Mesendoderm (in vitro differentiated cells): ENCODE results near the gene PRKD3. TPM values are rescaled to one million over a fixed set of nuclear protein-coding genes. Genes with fewer than 3 reads are reported as not detected.

Experiments
- DNase-seq: peaks from one replicate; pipeline ENCODE4 v3.0.0; 2013
- H2AK5ac ChIP-seq: 2 replicates; pipeline ENCODE4 v1.6.1; 2013; ENCODE audit warnings: low read length, inconsistent platforms
- H2BK120ac ChIP-seq: 2 replicates; pipeline ENCODE4 v1.6.1; 2013; ENCODE audit warnings: low read depth, mild to moderate bottlenecking, low read length, moderate library complexity, mixed read lengths
- H2BK15ac ChIP-seq: replicated peaks from 2 replicates; pipeline ENCODE4 v1.6.1; 2013; ENCODE audit warnings: low read depth, mild to moderate bottlenecking, moderate library complexity
- H2BK5ac ChIP-seq: 2 replicates; pipeline ENCODE4 v1.6.1; 2013; ENCODE audit warnings: low read length, inconsistent platforms
- H3K18ac ChIP-seq: 2 replicates; pipeline ENCODE4 v1.6.1; 2013; ENCODE audit warnings: mild to moderate bottlenecking, low read length, mixed read lengths
- H3K23ac ChIP-seq: one replicate; pipeline ENCODE4 v1.6.1; 2013; ENCODE audit warnings: low read length
- H3K27ac ChIP-seq: 2 replicates; pipeline ENCODE4 v1.5.1; 2013; ENCODE audit warnings: low read depth, mild to moderate bottlenecking, inconsistent platforms, low read length, moderate library complexity
- H3K27me3 ChIP-seq: 2 replicates; pipeline ENCODE4 v1.6.1; 2013; ENCODE audit warnings: low read length, control low read depth, mild to moderate bottlenecking, inconsistent platforms; ENCODE audit not compliant: insufficient read depth, poor library complexity
- H3K36me3 ChIP-seq: 2 replicates; pipeline ENCODE4 v1.6.1; 2013; ENCODE audit warnings: low read length, inconsistent platforms; ENCODE audit not compliant: control insufficient read depth, insufficient read depth
- H3K4ac ChIP-seq: one replicate; pipeline ENCODE4 v1.6.1; 2013; ENCODE audit warnings: low read depth, mild to moderate bottlenecking, low read length, moderate library complexity
- H3K4me1 ChIP-seq: 2 replicates; pipeline ENCODE4 v1.6.1; 2013; ENCODE audit warnings: low read depth, low read length, inconsistent platforms; ENCODE audit not compliant: control insufficient read depth
- H3K4me2 ChIP-seq: 2 replicates; pipeline ENCODE4 v1.6.1; 2013; ENCODE audit warnings: low read length
- H3K4me3 ChIP-seq: 2 replicates; pipeline ENCODE4 v1.5.1; 2013; ENCODE audit warnings: mild to moderate bottlenecking, low read length
- H3K56ac ChIP-seq: one replicate; pipeline ENCODE4 v1.6.1; 2013; ENCODE audit warnings: low read length
- H3K79me1 ChIP-seq: 2 replicates; pipeline ENCODE4 v1.6.1; 2013; ENCODE audit warnings: low read length, inconsistent platforms
- H3K79me2 ChIP-seq: 2 replicates; pipeline ENCODE4 v1.6.1; 2013; ENCODE audit warnings: mild to moderate bottlenecking, low read length; ENCODE audit not compliant: control insufficient read depth, insufficient read depth
- H3K9ac ChIP-seq: 2 replicates; pipeline ENCODE4 v1.6.1; 2013; ENCODE audit warnings: low read length, inconsistent platforms
- H4K5ac ChIP-seq: one replicate; pipeline ENCODE4 v1.6.1; 2013; ENCODE audit warnings: low read length
- H4K8ac ChIP-seq: one replicate; pipeline ENCODE4 v1.6.1; 2013; ENCODE audit warnings: low read depth, mild to moderate bottlenecking, control low read depth, low read length, moderate library complexity
- WGBS: extraction: QIAGEN DNeasy Blood & Tissue Kit; methylation state at CpG from one replicate; pipeline ENCODE4 v1.1.7; 2013; ENCODE audit warnings: low lambda C conversion rate, missing lambda C conversion rate; ENCODE audit not compliant: insufficient coverage; ENCODE audit errors: extremely low coverage; 5-methylcytosine and 5-hydroxymethylcytosine counted together
- polyA plus RNA-seq, 2 experiments: library from polyadenylated mRNA; stranded (reverse); fragments of 200-250 nt; gene quantifications; one replicate each; pipeline ENCODE4 v1.2.3, GENCODE V29; 2013

The PRKD3 gene
- polyA plus RNA-seq (2013, experiment 1 of 2) = 49.2 TPM
- polyA plus RNA-seq (2013, experiment 2 of 2) = 47.9 TPM

GRCh38 chr2:37324786-37325624 lies at the start of gene PRKD3:
PRKD3 (minus strand) TSS chr2:37324833; CDS start chr2:37316524, 8,309 bp downstream.
- peaks cover 30% of the 10 kb centered on the region for H3K79me2 ChIP-seq
- H2BK15ac ChIP-seq = peak within 1 kb of the TSS; percentile 23
- H4K5ac ChIP-seq = no peak within 1 kb of the TSS
- no CpG with 5 or more reads among the region's 79 CpGs for WGBS
- peak within 1 kb of the TSS; percentile 83 for H2BK120ac ChIP-seq
- H3K4me1 ChIP-seq = peaks cover 3% of the 10 kb centered on the region
- H3K9ac ChIP-seq = peak within 1 kb of the TSS; percentile 93
- peak within 1 kb of the TSS; percentile 17 for H2AK5ac ChIP-seq
- peak within 1 kb of the TSS; percentile 89 for H3K4me3 ChIP-seq
- no peaks in the 10 kb centered on the region for H3K79me1 ChIP-seq
- no peaks in the 10 kb centered on the region for H3K36me3 ChIP-seq
- H3K23ac ChIP-seq = no peak within 1 kb of the TSS
- peak within 1 kb of the TSS; percentile 98 for H3K18ac ChIP-seq
- peak within 1 kb of the TSS; percentile 95 for H3K56ac ChIP-seq
- no peak within 1 kb of the TSS for H4K8ac ChIP-seq
- peak within 1 kb of the TSS; percentile 77 for H2BK5ac ChIP-seq
- peak; percentile 72 for DNase-seq
- H3K4ac ChIP-seq = peak within 1 kb of the TSS; percentile 90
- H3K27me3 ChIP-seq = no peaks in the 10 kb centered on the region
- H3K4me2 ChIP-seq = peak within 1 kb of the TSS; percentile 89
- H3K27ac ChIP-seq = peak within 1 kb of the TSS; percentile 98

GRCh38 chr2:37372000-37372399 lies 47.4 kb upstream of the PRKD3 start:
- Histone ChIP-seq H3K79me1 (no peaks in the 10 kb centered on the region), H4K8ac (no peak overlapping the region), H3K23ac (no peak overlapping the region), H3K27me3 (no peaks in the 10 kb centered on the region), H3K4me1 (no peaks in the 10 kb centered on the region), H3K4ac (no peak overlapping the region), H4K5ac (no peak overlapping the region), H2AK5ac (no peak overlapping the region), H2BK5ac (no peak overlapping the region), H3K9ac (no peak overlapping the region), H3K36me3 (no peaks in the 10 kb centered on the region), H3K4me2 (no peak overlapping the region), H3K56ac (no peak overlapping the region), H2BK120ac (no peak overlapping the region), H3K79me2 (no peaks in the 10 kb centered on the region), H3K27ac (no peak overlapping the region), H3K18ac (no peak overlapping the region), H2BK15ac (no peak overlapping the region), H3K4me3 (no peak overlapping the region)
- no peak for DNase-seq

- Histone ChIP-seq H2BK120ac (no peak overlapping the region), H3K4ac (no peak overlapping the region), H3K4me3 (no peak overlapping the region), H3K79me1 (no peaks in the 10 kb centered on the region), H4K8ac (no peak overlapping the region), H3K4me2 (no peak overlapping the region), H3K79me2 (no peaks in the 10 kb centered on the region), H3K9ac (no peak overlapping the region), H2BK5ac (no peak overlapping the region), H2AK5ac (no peak overlapping the region), H2BK15ac (no peak overlapping the region), H3K56ac (no peak overlapping the region), H3K27ac (no peak overlapping the region), H4K5ac (no peak overlapping the region), H3K18ac (no peak overlapping the region), H3K36me3 (no peaks in the 10 kb centered on the region), H3K27me3 (no peaks in the 10 kb centered on the region), H3K4me1 (no peaks in the 10 kb centered on the region), H3K23ac (no peak overlapping the region)
- WGBS = no CpG with 5 or more reads among the region's 1 CpG
- DNase-seq = no peak
Observed at GRCh38 chr2:37370666-37371065, 46.0 kb upstream of the PRKD3 start.

- no peaks in the 10 kb centered on the region for H3K4me1 ChIP-seq
- no peak overlapping the region for H2BK15ac ChIP-seq
- no peaks in the 10 kb centered on the region for H3K79me1 ChIP-seq
- H4K8ac ChIP-seq = no peak overlapping the region
- H3K27ac ChIP-seq = no peak overlapping the region
- no CpG with 5 or more reads among the region's 2 CpGs for WGBS
- H2AK5ac ChIP-seq = no peak overlapping the region
- H3K79me2 ChIP-seq = no peaks in the 10 kb centered on the region
- H3K27me3 ChIP-seq = no peaks in the 10 kb centered on the region
- no peak overlapping the region for H2BK5ac ChIP-seq
- H3K23ac ChIP-seq = no peak overlapping the region
- H2BK120ac ChIP-seq = no peak overlapping the region
- no peak overlapping the region for H3K4me3 ChIP-seq
- no peak overlapping the region for H3K56ac ChIP-seq
- no peak for DNase-seq
- no peak overlapping the region for H3K9ac ChIP-seq
- no peak overlapping the region for H3K4me2 ChIP-seq
- H3K4ac ChIP-seq = no peak overlapping the region
- H4K5ac ChIP-seq = no peak overlapping the region
- no peak overlapping the region for H3K18ac ChIP-seq
- no peaks in the 10 kb centered on the region for H3K36me3 ChIP-seq
Observed at GRCh38 chr2:37367984-37368383, 43.4 kb upstream of the PRKD3 start.

GRCh38 chr2:37367310-37367709 lies 42.7 kb upstream of the PRKD3 start:
- Histone ChIP-seq H3K56ac (no peak overlapping the region), H2AK5ac (no peak overlapping the region), H4K5ac (no peak overlapping the region), H3K79me2 (no peaks in the 10 kb centered on the region), H3K27me3 (no peaks in the 10 kb centered on the region), H3K36me3 (no peaks in the 10 kb centered on the region), H3K4me3 (no peak overlapping the region), H2BK15ac (no peak overlapping the region), H3K4me1 (no peaks in the 10 kb centered on the region), H2BK5ac (no peak overlapping the region), H4K8ac (no peak overlapping the region), H3K79me1 (no peaks in the 10 kb centered on the region), H3K4ac (no peak overlapping the region), H3K27ac (no peak overlapping the region), H3K18ac (no peak overlapping the region), H3K23ac (no peak overlapping the region), H2BK120ac (no peak overlapping the region), H3K4me2 (no peak overlapping the region), H3K9ac (no peak overlapping the region)
- no peak for DNase-seq
- WGBS = no CpG with 5 or more reads among the region's 7 CpGs

GRCh38 chr2:37366773-37367172 lies 42.1 kb upstream of the PRKD3 start:
- no peak overlapping the region for H3K56ac ChIP-seq
- no peak overlapping the region for H2BK120ac ChIP-seq
- H4K8ac ChIP-seq = no peak overlapping the region
- no peak overlapping the region for H3K9ac ChIP-seq
- WGBS = no CpG with 5 or more reads among the region's 4 CpGs
- no peak overlapping the region for H3K4me2 ChIP-seq
- H2BK5ac ChIP-seq = no peak overlapping the region
- H3K27ac ChIP-seq = no peak overlapping the region
- H3K79me2 ChIP-seq = no peaks in the 10 kb centered on the region
- H4K5ac ChIP-seq = no peak overlapping the region
- no peak overlapping the region for H3K4ac ChIP-seq
- H2BK15ac ChIP-seq = no peak overlapping the region
- H3K4me3 ChIP-seq = no peak overlapping the region
- no peak for DNase-seq
- H3K18ac ChIP-seq = no peak overlapping the region
- no peaks in the 10 kb centered on the region for H3K36me3 ChIP-seq
- H2AK5ac ChIP-seq = no peak overlapping the region
- H3K23ac ChIP-seq = no peak overlapping the region
- no peaks in the 10 kb centered on the region for H3K79me1 ChIP-seq
- no peaks in the 10 kb centered on the region for H3K4me1 ChIP-seq
- no peaks in the 10 kb centered on the region for H3K27me3 ChIP-seq
